ENCODE results near the gene TCF21.
"Not testable (repeated sequence)": the region's sequence is repeated elsewhere in the genome, so short reads cannot be mapped to it uniquely, and the experiment has no call there.

The TCF21 gene

GRCh38 chr6:133888929-133889556, at the start of gene TCF21:
Gene TCF21, plus strand, starts transcription at chr6:133889113. Its CDS starts 285 bp downstream, at chr6:133889398.
- intact Hi-C loops (cut with micrococcal nuclease) = no loop called here
- peaks cover 21% of the 10 kb centered on the region for H3K4me1 Mint-ChIP-seq (ENCODE audit: low read depth)
- H3K4me3 Mint-ChIP-seq = no peak within 1 kb of the TSS
- no peak within 1 kb of the TSS for H3K27ac Mint-ChIP-seq
- no peaks in the 10 kb centered on the region for H3K36me3 Mint-ChIP-seq (ENCODE audit: low read depth)
- H3K27me3 Mint-ChIP-seq = peaks cover 76% of the 10 kb centered on the region
- H3K9me3 Mint-ChIP-seq = no peaks in the 10 kb centered on the region

GRCh38 chr6:133841176-133841575, 47.7 kb upstream of the TCF21 start:
- no peaks in the 10 kb centered on the region for H3K36me3 Mint-ChIP-seq (ENCODE audit: low read depth)
- peaks cover 6% of the 10 kb centered on the region for H3K4me1 Mint-ChIP-seq (ENCODE audit: low read depth)
- H3K27me3 Mint-ChIP-seq = peaks cover 18% of the 10 kb centered on the region
- H3K4me3 Mint-ChIP-seq = no peak overlapping the region
- H3K9me3 Mint-ChIP-seq = no peaks in the 10 kb centered on the region
- H3K27ac Mint-ChIP-seq = no peak overlapping the region
- intact Hi-C loops (cut with micrococcal nuclease) = no loop called here

- Mint-ChIP-seq H3K4me1 (ENCODE audit: low read depth) (peaks cover 2% of the 10 kb centered on the region), H3K27me3 (peaks cover 18% of the 10 kb centered on the region), H3K4me3 (no peak overlapping the region), H3K27ac (no peak overlapping the region), H3K36me3 (ENCODE audit: low read depth) (no peaks in the 10 kb centered on the region), H3K9me3 (no peaks in the 10 kb centered on the region)
- intact Hi-C loops (cut with micrococcal nuclease) = no loop called here
Measured at GRCh38 chr6:133843098-133843497, 45.8 kb upstream of the TCF21 start.

- H3K4me3 Mint-ChIP-seq = no peak overlapping the region
- H3K27me3 Mint-ChIP-seq = peaks cover 10% of the 10 kb centered on the region
- no peaks in the 10 kb centered on the region for H3K4me1 Mint-ChIP-seq (ENCODE audit: low read depth)
- H3K36me3 Mint-ChIP-seq (ENCODE audit: low read depth) = no peaks in the 10 kb centered on the region
- H3K9me3 Mint-ChIP-seq = no peaks in the 10 kb centered on the region
- H3K27ac Mint-ChIP-seq = no peak overlapping the region
- intact Hi-C loops (cut with micrococcal nuclease) = no loop called here
Measured at GRCh38 chr6:133844709-133845108, 44.2 kb upstream of the TCF21 start.

GRCh38 chr6:133854041-133854363, 34.9 kb upstream of the TCF21 start:
- Mint-ChIP-seq H3K36me3 (ENCODE audit: low read depth) (no peaks in the 10 kb centered on the region), H3K27ac (no peak overlapping the region), H3K4me3 (no peak overlapping the region), H3K4me1 (ENCODE audit: low read depth) (no peaks in the 10 kb centered on the region), H3K9me3 (no peaks in the 10 kb centered on the region), H3K27me3 (peaks cover 53% of the 10 kb centered on the region)
- intact Hi-C loops (cut with micrococcal nuclease) = no loop called here

- H3K27me3 Mint-ChIP-seq = peaks cover 53% of the 10 kb centered on the region
- H3K4me1 Mint-ChIP-seq (ENCODE audit: low read depth) = no peaks in the 10 kb centered on the region
- H3K27ac Mint-ChIP-seq = no peak overlapping the region
- no peaks in the 10 kb centered on the region for H3K36me3 Mint-ChIP-seq (ENCODE audit: low read depth)
- no peak overlapping the region for H3K4me3 Mint-ChIP-seq
- intact Hi-C loops (cut with micrococcal nuclease) = no loop called here
- H3K9me3 Mint-ChIP-seq = no peaks in the 10 kb centered on the region
Measured at GRCh38 chr6:133854364-133855275, 34.3 kb upstream of the TCF21 start.

- H3K4me3 Mint-ChIP-seq = no peak overlapping the region
- H3K9me3 Mint-ChIP-seq = no peaks in the 10 kb centered on the region
- H3K36me3 Mint-ChIP-seq (ENCODE audit: low read depth) = no peaks in the 10 kb centered on the region
- intact Hi-C loops (cut with micrococcal nuclease) = no loop called here
- H3K4me1 Mint-ChIP-seq (ENCODE audit: low read depth) = no peaks in the 10 kb centered on the region
- H3K27me3 Mint-ChIP-seq = peaks cover 57% of the 10 kb centered on the region
- no peak overlapping the region for H3K27ac Mint-ChIP-seq
Measured at GRCh38 chr6:133855276-133855990, 33.5 kb upstream of the TCF21 start.

- no peaks in the 10 kb centered on the region for H3K4me1 Mint-ChIP-seq (ENCODE audit: low read depth)
- intact Hi-C loops (cut with micrococcal nuclease) = no loop called here
- no peak overlapping the region for H3K4me3 Mint-ChIP-seq
- H3K36me3 Mint-ChIP-seq (ENCODE audit: low read depth) = no peaks in the 10 kb centered on the region
- H3K9me3 Mint-ChIP-seq = no peaks in the 10 kb centered on the region
- peaks cover 54% of the 10 kb centered on the region for H3K27me3 Mint-ChIP-seq
- H3K27ac Mint-ChIP-seq = no peak overlapping the region
Measured at GRCh38 chr6:133855991-133856370, 32.9 kb upstream of the TCF21 start.

GRCh38 chr6:133856911-133857310, 32.0 kb upstream of the TCF21 start:
- Mint-ChIP-seq H3K4me1 (ENCODE audit: low read depth) (no peaks in the 10 kb centered on the region), H3K27ac (no peak overlapping the region), H3K9me3 (peaks cover 6% of the 10 kb centered on the region), H3K27me3 (peaks cover 47% of the 10 kb centered on the region), H3K4me3 (no peak overlapping the region), H3K36me3 (ENCODE audit: low read depth) (no peaks in the 10 kb centered on the region)
- intact Hi-C loops (cut with micrococcal nuclease) = no loop called here

- Mint-ChIP-seq H3K4me3 (no peak overlapping the region), H3K27ac (no peak overlapping the region), H3K36me3 (ENCODE audit: low read depth) (no peaks in the 10 kb centered on the region), H3K9me3 (peaks cover 14% of the 10 kb centered on the region), H3K4me1 (ENCODE audit: low read depth) (no peaks in the 10 kb centered on the region), H3K27me3 (peaks cover 40% of the 10 kb centered on the region)
- intact Hi-C loops (cut with micrococcal nuclease) = no loop called here
Measured at GRCh38 chr6:133857696-133858095, 31.2 kb upstream of the TCF21 start.

GRCh38 chr6:133861337-133861736, 27.6 kb upstream of the TCF21 start:
- H3K27me3 Mint-ChIP-seq; H3K4me1 Mint-ChIP-seq (ENCODE audit: low read depth): not testable (repeated sequence)

GRCh38 chr6:133863228-133863627, 25.7 kb upstream of the TCF21 start:
- no peaks in the 10 kb centered on the region for H3K36me3 Mint-ChIP-seq (ENCODE audit: low read depth)
- no peaks in the 10 kb centered on the region for H3K4me1 Mint-ChIP-seq (ENCODE audit: low read depth)
- no peak overlapping the region for H3K4me3 Mint-ChIP-seq
- peaks cover 8% of the 10 kb centered on the region for H3K27me3 Mint-ChIP-seq
- peaks cover 36% of the 10 kb centered on the region for H3K9me3 Mint-ChIP-seq
- intact Hi-C loops (cut with micrococcal nuclease) = no loop called here
- no peak overlapping the region for H3K27ac Mint-ChIP-seq

More at GRCh38 chr6:133861337-133861736, 27.6 kb upstream of the TCF21 start:
- intact Hi-C loops (cut with micrococcal nuclease); H3K27ac Mint-ChIP-seq; H3K4me3 Mint-ChIP-seq; H3K36me3 Mint-ChIP-seq (ENCODE audit: low read depth): not testable (repeated sequence)
- peaks cover 36% of the 10 kb centered on the region for H3K9me3 Mint-ChIP-seq

GRCh38 chr6:133865680-133866079, 23.2 kb upstream of the TCF21 start:
- peaks cover 36% of the 10 kb centered on the region for H3K9me3 Mint-ChIP-seq
- H3K4me1 Mint-ChIP-seq (ENCODE audit: low read depth) = no peaks in the 10 kb centered on the region
- H3K27ac Mint-ChIP-seq = no peak overlapping the region
- peaks cover 6% of the 10 kb centered on the region for H3K27me3 Mint-ChIP-seq
- intact Hi-C loops (cut with micrococcal nuclease) = no loop called here
- no peak overlapping the region for H3K4me3 Mint-ChIP-seq
- no peaks in the 10 kb centered on the region for H3K36me3 Mint-ChIP-seq (ENCODE audit: low read depth)

- H3K27me3 Mint-ChIP-seq = peaks cover 14% of the 10 kb centered on the region
Measured at GRCh38 chr6:133871131-133871530, 17.8 kb upstream of the TCF21 start.

More at GRCh38 chr6:133871131-133871530, 17.8 kb upstream of the TCF21 start:
- no peaks in the 10 kb centered on the region for H3K36me3 Mint-ChIP-seq (ENCODE audit: low read depth)
- H3K27ac Mint-ChIP-seq = no peak overlapping the region
- intact Hi-C loops (cut with micrococcal nuclease) = no loop called here
- H3K4me1 Mint-ChIP-seq (ENCODE audit: low read depth) = no peaks in the 10 kb centered on the region
- H3K9me3 Mint-ChIP-seq = no peaks in the 10 kb centered on the region
- no peak overlapping the region for H3K4me3 Mint-ChIP-seq

Measured in dendritic cell treated with granulocyte-macrophage colony-stimulating factor and Interleukin-4, amounts not matched to agents 40 ng/mL and 50 ng/mL, for 4 days (primary cell).